GM21390 (cell line): ENCODE data around the gene IL16.

Source experiments
- ATAC-seq: cut with Tn5 transposase; IDR thresholded peaks from one replicate; pipeline ENCODE4 v1.9.1; 2021; ENCODE audit not compliant: unreplicated experiment

The IL16 gene

DNA sequence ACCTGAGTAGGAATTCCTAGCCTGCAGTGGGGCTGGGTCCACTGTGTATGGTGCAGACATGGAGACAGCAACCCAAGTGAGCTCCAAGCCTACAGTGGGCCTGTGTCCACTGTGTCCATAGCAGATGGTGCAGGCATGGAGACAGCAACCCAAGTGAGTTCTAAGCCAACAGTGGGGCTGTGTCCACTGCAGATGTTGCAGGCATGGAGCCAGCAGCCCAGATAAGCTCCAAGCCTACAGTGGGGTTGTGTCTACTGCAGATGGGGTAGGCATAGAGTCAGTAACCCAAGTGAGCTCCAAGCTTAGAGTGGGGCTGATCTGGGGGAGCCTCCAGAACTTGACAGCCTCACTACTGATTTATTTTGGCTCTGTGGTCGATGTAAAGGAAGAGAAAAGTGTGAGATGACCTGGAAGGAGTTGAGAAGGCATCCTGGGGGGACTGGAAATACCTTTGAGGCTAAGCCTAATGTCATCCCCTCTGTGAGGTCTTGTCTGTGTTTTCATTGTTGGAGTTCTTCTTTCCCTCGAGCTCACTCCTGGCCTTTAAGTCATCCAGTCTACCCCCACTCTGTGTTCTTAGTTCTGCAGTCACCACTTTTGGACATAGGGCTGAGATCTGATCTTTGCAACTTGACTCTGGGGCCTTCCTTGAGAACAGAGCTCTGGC is 22.4 kb upstream of the IL16 start:
- no peak for ATAC-seq

DNA sequence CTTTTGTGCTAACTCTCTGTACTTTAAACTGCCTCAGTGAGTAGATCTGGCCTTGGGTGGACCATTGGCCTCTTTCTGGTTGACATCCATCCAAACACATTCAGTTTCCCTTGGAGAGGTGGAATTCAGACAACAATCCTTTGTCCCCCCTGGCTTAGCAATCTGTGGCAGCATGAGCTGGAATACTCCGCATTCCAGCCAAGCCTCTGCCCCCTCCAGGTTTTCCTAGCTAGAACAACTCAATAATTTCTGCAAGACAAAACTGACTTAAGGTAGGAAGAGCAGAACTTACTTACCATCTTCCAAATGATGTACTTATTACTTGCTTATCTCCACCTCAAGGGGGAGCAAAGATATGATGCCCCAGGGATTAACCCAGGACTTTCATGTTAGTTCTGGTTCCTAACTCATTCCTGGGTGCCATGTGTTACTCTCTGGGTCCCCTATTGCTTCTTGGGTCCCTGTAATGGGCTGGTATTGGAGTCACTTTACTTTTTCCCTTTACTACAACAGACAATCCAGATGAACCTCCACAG is 21.8 kb upstream of the IL16 start:
- ATAC-seq, result no peak

DNA sequence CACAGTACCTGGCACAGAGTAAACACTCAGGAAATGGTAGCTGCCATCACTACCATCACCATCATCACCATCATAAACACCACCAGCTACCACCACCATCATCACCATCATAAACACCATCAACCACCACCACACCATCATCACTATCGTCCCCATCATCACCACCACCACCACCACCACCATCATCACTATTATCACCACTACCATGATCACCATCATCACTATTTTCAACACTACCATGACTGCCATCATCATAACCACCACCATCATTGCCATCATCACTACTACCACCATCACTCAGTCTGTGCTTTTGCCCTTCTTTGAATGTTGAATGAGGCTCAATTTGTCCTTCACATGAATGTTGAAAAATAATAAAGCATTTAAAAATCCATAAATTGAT is 21.2 kb upstream of the IL16 start:
- ATAC-seq, result no peak

DNA sequence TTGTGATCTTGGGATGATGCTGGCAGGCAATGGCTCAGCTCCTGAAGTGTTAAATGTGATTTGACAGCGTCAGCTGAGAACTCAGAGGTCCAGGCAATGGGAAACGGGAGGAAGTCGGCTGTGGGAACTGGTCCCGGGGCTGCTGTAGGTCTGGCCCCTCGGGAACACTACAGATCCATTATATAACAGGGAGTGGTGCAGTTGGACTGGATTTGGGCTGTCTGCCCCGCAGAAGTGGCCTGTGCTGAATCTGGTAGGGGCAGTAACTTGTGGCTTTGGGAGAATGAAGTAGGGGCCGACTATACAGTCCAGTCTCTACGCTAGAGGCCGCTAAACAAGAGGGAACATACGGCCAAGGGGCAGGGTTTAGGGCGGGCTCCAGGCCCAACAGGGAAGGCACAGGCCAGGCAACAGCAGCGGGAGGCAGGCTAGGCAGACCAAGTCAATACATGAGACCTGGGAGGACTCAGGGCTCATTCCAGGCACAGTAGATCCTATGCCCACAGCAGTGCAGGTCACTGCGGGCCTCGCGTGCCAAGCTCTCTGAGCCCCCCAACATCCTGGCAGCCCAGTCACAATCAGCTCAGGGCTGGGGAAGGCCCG is 20.3 kb upstream of the IL16 start:
- no peak for ATAC-seq

DNA sequence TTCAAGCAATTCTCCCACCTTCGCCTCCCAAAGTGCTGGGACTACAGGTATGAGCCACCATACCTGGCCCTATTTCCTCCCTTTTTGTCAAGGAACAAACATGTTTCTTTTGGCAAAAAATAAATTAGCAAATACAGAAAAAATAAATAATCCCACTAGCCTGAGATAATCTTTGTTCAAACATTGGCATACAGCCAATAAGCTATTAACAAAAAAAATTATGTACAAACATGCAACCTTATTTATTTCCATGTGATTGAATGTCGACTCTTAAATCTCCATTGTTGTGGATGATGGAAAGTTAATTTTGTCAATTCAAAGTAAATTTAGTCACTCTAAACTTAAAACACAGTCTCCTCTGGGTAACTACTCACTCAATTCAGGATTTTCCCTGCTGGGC is 18.3 kb upstream of the IL16 start:
- no peak for ATAC-seq

DNA sequence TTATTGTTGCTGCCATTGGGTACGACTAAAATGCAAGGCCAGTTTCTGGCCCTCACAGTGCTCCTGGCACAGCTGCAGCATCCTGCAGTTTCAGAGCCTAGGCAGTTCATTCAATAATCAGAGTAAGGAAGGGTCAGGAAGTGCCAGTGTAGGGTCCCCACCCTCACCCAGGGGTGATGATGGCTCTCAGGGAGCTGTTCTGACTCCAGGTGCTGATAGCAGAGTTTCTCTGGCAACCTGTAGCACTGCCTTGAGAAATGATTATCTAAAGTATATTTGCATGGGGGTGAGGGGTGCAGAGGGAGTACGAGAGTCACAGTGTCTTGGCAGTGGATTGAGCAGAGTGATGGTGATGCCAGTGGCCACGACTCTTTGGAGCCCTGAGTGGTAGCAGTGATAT is 15.5 kb upstream of the IL16 start:
- no peak for ATAC-seq

DNA sequence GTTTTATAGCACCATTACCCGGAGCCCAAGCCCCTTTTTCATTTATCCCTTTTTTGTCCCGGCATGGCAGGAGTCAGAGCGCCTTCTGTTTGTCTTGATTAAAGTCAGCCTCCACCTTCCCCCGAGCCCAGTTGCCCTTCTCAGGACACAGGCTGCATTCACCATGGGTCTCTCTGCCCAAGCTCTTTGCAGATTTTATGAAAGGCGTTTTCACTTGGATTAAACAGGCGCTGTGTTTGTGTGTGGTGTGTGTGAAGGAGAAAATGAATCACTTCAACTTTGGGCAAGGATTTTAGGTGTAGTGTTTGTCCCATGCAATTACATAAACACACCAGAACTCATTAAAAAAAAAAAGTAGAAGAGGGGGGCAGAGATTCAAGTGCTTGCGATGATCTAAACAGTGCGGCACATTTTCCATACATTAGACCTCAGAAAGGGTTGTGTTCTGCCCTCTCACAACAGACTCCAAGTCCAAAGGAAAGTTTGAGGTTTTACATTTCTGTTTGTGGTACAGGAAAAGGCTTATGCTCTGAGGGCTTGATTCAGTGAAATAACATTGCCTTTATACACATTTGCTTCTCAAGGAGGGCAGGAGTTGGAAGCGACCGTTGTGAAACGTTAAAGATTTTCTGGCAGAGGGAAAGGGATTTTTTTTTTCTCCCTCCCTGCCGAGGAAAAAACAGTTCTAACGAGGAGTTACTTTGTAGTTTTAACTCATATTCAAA is 14.5 kb upstream of the IL16 start:
- ATAC-seq, result no peak

DNA sequence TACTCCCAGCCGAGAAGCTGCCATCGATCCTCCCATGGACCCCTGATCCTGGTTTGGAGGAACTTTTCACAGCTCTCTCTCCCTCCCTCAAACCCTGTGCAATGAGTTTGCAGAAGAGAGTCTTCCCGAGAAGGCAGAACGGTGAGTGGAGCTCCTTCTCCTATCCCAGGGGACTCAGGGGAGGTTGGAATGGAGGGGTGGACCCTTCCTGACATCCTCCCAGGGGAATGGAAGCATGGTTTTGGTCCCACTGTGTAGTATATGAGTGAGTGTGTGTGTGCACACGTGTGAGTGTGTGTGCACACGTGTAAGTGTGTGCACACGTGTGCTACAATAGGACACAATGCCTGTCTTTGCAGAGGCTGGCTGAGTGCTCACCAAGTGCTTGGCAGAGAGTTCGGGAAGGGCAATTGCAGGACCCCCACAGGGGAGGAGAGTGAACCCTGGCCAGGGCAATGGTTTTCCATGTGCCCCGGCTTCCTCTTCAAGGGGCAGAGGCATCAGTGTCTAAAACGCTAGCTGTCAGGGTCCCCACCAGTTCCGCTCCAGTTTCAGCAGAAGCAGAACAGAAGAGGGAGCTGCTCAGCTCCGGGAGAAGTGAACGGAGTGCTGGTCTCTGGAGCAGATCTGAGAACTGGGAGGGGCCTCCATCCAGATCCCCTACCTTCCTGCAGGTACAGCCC is 13.8 kb upstream of the IL16 start:
- ATAC-seq, result no peak

DNA sequence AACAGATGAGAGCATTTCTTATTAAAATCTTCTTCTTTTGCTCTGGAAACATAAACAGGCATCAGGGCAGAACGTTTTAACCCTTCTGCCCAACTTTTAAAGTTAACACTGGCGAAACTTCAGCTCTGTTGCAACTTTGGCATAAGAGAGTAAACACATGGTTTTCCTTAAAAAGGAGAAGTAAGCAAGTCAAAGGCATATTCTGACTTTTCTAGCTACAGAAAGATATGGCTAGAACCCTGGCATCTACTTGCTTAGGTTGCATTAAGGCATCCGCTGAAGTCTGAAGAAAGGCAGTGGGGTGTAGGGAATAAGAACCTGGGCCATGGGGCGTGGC is 13.3 kb upstream of the IL16 start:
- ATAC-seq, result no peak

DNA sequence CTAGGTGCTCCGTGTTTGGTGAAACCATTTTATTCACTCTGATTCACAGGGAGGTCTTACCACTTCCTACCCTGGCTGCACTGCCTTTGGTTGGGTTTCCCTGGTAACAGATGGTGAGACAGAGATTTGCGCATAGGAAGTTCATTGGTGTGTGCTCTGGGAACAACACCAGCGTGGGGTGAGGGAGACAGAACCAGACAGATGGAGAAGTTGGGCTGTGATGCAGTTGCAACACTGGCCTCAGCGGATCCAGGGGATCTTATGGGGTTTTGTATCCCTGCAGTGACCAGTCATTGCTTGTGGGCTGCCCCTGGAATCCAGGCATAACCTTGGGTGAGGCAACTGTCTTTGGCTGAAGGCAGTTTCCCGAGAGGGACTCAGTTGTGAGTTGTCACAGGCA is 12.5 kb upstream of the IL16 start:
- no peak for ATAC-seq

DNA sequence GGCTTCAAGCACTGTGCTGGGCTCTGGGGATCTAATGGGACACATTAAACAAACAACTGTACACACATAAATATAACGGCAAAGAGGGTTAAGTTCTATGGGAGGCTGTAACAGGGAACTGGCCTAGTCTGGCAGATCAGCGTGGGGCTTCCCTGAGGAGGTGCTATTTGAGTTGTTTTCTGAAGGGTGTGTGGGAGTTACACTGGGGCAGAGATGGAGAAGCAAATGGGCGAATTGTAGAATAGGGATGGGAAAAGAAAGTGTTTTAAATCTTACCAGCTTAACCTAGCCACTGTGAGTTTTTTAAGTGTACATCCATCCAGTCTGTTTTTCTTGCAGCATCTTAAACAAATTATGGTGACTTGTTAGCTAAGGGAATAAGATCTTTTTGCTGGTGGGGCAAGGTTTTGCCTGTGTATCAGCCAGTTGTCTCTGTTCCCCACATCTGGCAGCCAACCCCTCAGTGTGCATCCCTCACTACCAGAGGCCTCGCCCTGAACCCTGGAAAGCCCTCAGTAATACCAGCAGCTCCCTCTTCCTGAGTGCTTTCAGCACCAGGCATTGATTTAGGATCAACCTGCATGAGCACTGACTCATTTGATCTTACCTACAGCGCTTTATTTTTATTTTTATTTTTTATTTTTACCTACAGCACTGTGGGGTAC is 10.9 kb upstream of the IL16 start:
- no peak for ATAC-seq

DNA sequence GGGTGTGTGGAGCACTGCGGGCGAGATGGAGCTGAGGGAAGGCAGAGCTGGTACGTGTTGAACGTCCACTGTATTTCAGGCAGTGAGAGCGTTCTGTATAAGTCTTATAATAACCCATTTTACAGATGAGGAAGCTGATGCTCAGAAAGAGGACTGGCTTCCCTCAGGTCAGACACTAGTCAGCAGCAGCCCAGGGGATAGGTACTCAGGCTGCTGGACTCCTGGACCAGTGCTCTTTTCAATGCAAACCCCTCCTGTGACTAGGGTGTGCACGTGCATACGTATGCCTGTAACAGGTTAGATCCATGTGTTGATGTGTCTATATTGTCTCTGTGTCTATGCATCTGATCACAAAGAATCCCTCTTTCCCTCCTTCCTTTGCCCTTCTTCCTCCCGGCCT is 8.3 kb upstream of the IL16 start:
- no peak for ATAC-seq

DNA sequence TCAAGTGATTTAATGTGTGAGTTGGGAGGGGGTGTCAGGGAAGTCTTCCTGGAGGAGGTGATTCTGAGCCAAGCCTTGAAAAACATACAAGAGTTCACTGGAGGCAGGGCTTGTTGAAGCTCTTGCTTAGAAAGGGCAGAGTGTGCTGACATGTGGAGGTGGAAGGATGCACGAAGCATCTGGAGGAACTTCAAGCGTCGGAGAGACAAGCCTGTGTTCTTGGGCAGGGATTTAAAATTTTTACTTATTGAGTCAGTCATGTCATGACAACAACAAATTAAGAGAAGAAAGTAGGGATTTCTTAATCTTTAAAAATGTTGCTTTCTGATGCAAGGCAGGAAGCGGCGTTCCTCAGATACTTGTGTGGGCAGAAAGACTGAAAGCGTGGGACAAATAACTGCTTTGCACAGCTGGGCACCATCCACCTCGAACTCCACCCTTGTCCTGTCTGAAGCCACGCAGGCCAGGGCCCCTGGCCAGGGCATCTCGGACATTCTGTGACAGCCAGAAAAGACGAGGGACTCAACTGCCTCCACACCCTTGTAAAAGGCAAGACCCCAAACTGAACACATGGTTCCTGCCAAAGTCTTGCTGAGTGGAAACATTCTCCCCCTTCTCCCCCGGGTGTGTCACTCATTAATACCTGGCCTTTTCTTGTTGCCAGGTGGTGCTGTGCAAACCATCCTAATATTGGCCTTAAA is 6.9 kb upstream of the IL16 start:
- no peak for ATAC-seq

DNA sequence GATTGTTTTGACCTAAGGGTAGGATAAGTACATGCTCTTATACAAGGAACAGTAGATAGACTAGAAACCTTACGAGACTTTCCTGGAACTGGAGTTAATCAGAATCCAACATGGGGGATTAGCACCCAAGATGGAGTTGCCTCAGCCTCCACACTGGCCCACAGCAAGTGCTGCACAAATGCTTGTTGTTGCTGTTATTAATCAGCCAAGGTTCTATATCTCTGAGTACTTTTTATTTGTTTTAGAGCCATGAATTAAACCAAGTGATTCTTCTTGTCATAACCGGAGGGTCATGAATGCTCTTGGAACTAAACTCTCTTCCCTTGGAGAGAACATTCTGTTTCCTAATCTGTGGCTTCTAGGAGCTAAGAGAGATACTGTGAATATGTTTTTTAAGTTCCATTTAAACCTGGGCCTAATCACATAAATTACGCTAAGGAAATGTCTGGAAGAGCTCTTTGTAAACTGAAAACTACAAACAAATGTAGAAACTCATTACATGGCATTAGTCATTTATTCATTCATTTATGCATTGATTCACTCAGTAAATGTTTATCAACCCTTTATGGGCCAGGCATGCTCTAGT is 5.7 kb upstream of the IL16 start:
- ATAC-seq, result no peak

DNA sequence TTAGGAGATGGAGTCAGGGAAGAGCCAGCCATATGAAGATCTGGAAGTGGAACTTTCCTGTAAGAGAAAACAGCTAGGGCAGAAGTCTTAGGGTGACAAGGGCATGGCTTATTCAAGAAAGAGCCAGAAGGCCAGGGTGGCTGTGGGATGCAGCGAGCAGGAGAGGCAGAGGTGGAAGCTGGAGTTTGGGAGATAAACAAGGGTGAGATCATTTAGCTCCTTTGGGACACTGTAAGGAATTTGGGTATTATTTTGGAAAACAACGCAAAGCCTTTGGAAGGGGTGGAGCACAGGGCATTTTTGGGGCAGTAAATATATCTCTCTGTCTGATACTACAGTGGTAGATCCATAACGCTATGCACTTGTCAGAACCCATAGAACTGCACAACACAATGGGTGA is 5.0 kb upstream of the IL16 start:
- ATAC-seq, result no peak

DNA sequence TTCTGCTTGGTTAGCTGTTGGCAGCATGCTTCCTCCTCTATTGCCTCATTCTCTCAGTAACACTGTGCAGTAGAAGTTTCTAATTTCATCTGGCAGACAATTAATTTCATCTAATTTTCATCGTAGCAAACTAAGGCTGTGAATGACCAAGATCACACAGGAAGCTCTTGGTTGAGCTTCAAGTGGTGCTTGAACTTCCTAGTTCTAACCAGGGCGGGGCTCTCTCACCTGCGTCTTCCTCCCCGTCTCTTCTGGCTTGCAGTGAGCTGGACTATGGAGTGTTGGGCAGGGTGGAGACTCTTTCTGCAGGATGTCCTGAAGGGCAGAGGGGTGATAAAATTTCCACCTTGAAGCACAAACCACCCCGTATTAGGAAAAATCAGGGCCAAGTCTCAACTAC is 2.0 kb upstream of the IL16 start:
- no peak for ATAC-seq

DNA sequence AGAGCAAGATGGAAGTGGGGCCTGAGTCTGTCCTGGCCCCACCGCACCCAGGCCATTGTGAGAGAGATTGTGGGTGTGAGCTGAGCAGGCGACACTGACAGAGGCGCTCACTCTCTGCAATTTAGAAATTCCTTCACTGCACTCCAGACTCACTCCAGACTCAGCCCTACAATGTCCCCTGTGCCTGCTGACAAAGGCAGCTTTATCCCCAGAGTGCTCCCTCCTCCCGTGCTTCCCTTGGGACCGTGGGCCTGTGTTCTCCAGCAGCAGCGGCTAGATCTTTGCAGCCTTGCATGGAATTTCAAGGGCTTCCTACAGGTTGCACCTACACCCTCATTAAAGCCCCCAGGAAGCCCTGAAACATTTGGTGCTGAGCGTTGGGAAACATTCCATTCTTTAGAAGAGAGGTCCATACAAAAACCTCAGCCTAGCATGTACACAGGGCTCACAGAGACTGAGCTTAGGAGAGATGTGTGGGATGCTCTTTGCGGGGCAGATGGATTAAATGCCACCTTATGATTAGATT is 1.3 kb upstream of the IL16 start:
- no peak for ATAC-seq

DNA sequence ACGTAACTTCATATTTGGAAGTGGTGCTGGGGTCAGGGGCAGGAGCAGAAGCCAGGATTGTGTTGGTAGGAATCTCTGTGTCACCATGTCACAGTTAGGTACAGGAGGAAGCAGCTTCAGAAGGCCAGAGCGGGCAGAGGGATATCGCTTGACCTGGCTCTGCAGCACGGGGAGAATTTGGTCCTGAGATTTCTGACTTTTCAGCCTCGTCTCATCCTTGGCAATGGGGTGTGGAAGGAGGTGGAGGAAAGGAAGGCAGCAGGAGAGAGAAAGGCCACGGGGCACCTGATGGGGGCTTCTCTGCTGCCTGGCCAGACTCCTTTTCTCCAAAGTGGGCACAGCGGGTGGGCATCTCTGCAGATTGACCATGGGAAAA is 564 bp downstream of the IL16 start:
- no peak for ATAC-seq

DNA sequence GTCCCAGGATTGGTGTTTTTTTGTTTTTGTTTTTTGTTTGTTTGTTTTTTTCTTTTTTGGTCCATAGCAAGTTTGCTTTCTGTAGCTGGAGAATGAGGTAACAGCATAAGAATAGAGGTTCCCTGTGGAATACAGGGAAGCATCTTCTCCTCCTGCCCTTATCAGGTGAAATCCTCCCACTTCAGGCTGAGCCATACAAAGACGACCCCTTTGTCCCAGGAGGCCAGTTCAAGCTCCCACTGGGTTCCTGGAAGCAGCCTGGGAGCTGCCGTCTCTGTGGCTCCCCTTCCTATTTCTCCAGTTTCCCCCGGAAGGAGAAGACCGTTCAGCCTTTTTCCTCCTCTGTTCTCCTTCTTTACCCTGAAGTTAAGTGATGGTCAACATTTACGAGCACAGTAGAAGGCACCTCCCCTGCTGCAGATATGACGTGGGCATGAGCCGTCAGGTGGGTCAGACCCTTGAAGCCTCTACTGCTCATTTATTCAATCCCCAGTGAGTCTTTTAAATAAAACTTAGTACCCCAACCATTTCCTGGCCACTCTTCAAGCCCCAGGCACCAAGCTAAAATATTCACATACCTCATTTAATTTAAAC is 1.1 kb downstream of the IL16 start:
- ATAC-seq, result no peak
